Body of pancreas (tissue), 4 donors: ENCODE data around the gene NANOS3.

Experiments used
- CTCF ChIP-seq, 7 experiments: fragments of 450-650 bp in 4 of 7; fragments of 200-600 bp in 3 of 7; sonication (generic) in 3 of 7; IDR thresholded peaks; one replicate each; pipeline ENCODE4 v1.5.1; 2016 to 2019; ENCODE audit warnings: antibody characterized with exemption in 7 of 7
- POLR2A ChIP-seq, 3 donors: fragments of 450-650 bp; IDR thresholded peaks; one replicate each; pipeline ENCODE4 v1.6.1; 2016; ENCODE audit warnings: antibody characterized with exemption in 3 of 3, mild to moderate bottlenecking in 2 of 3

GRCh38 chr19:13831537-13832467 lies 45.1 kb upstream of the NANOS3 start:
- TF ChIP-seq CTCF (IDR thresholded peaks at IDR 0.05): no peak
- no peak for TF ChIP-seq POLR2A (IDR thresholded peaks at IDR 0.05)
